Eye (tissue), 1 donor: ENCODE results near the gene PYGB.

Experiments
- DNase-seq: peaks from one replicate; pipeline ENCODE4 v3.0.0-alpha.2; 2015

PYGB gene

GRCh38 chr20:25216199-25216945 is 31.5 kb upstream of the PYGB start:
- DNase-seq: no peak

- DNase-seq: no peak
These were observed 30.4 kb upstream of the PYGB start for GRCh38 chr20:25217161-25218108.

- no peak for DNase-seq
These were observed 29.8 kb upstream of the PYGB start for GRCh38 chr20:25218109-25218486.

GRCh38 chr20:25218492-25218891 is 29.4 kb upstream of the PYGB start:
- no peak for DNase-seq

GRCh38 chr20:25219365-25219764 is 28.5 kb upstream of the PYGB start:
- no peak for DNase-seq

- peak; percentile 37 for DNase-seq
These were observed 27.7 kb upstream of the PYGB start for GRCh38 chr20:25220021-25220730.

GRCh38 chr20:25220810-25221591 is 26.9 kb upstream of the PYGB start:
- DNase-seq: no peak

- DNase-seq: no peak
These were observed 26.1 kb upstream of the PYGB start for GRCh38 chr20:25221592-25222460.

GRCh38 chr20:25222461-25223178 is 25.3 kb upstream of the PYGB start:
- DNase-seq: peak; percentile 35

GRCh38 chr20:25223179-25223661 is 24.7 kb upstream of the PYGB start:
- DNase-seq: peak; percentile 35

GRCh38 chr20:25223765-25224720 is 23.8 kb upstream of the PYGB start:
- DNase-seq: no peak

GRCh38 chr20:25224941-25225340 is 22.9 kb upstream of the PYGB start:
- no peak for DNase-seq

GRCh38 chr20:25225642-25226432 is 22.0 kb upstream of the PYGB start:
- no peak for DNase-seq

- no peak for DNase-seq
These were observed 21.2 kb upstream of the PYGB start for GRCh38 chr20:25226433-25227316.

- no peak for DNase-seq
These were observed 20.5 kb upstream of the PYGB start for GRCh38 chr20:25227317-25227831.

- no peak for DNase-seq
These were observed 18.3 kb upstream of the PYGB start for GRCh38 chr20:25229486-25230165.
